HepG2 (cell line): ENCODE measurements around the gene DMAC2L. TPM values are rescaled to one million over a fixed set of nuclear protein-coding genes. Genes with fewer than 3 reads are reported as not detected.
A peak's percentile ranks its signal among the peaks of the same experiment; 100 is the strongest.

Source experiments
- ATAC-seq: fragments of 200-7000 bp; cut with Tn5 transposase; 3 replicates; pipeline ENCODE4 v1.9.1; 2020; ENCODE audit warnings: mild to moderate bottlenecking, moderate library complexity
- BruUV-seq: library from RNA; stranded (reverse); fragments of 400-500 nt; replicated peaks from 2 replicates; lab custom pipeline; 2021; lab: Mats Ljungman, UMichigan
- CTCF ChIA-PET: fragments of 300-600 bp; formaldehyde crosslinking; extraction: SDS; loops from one replicate; lab custom pipeline; 2021; ENCODE audit warnings: low total read pairs, inconsistent platforms, low intra/inter-chr PET ratio; lab: Yijun Ruan, JAX
- POLR2A ChIA-PET: fragments of 350-600 bp; sonication (Branson Sonifier 250); formaldehyde crosslinking; loops from one replicate; lab custom pipeline; 2020; ENCODE audit warnings: antibody characterized with exemption, inconsistent platforms; lab: Yijun Ruan, JAX
- DNase-seq: peaks from one replicate; pipeline ENCODE4 v3.0.0-alpha.2; 2015; ENCODE audit warnings: low spot score
- FAIRE-seq: peaks from 3 replicates; lab custom pipeline; 2011; peaks lifted over from hg19 to GRCh38; lab: Jason Lieb, UNC
- H2AFZ ChIP-seq: one replicate; pipeline ENCODE4 v1.6.1; 2011; ENCODE audit warnings: low read length, inconsistent platforms
- H3K27ac ChIP-seq: fragments of 300-600 bp; 3 replicates; pipeline ENCODE4 v1.8.0; 2011; ENCODE audit warnings: mixed run types, mild to moderate bottlenecking, mixed read lengths, low read length, inconsistent platforms; ENCODE audit not compliant: insufficient read depth; ENCODE audit errors: extremely low read length
- H3K27me3 ChIP-seq, 2 experiments: fragments of 200-600 bp in 1 of 2; 2 replicates in 1 of 2; 3 replicates in 1 of 2; pipeline versions ENCODE4 v1.6.0 to v1.8.0; 2011; ENCODE audit warnings: low read length in 2 of 2, mild to moderate bottlenecking in 2 of 2, moderate library complexity in 2 of 2, inconsistent platforms in 1 of 2; ENCODE audit not compliant: insufficient read depth in 2 of 2, control insufficient read depth in 1 of 2
- H3K36me3 ChIP-seq, 2 experiments: fragments of 200-600 bp in 1 of 2; replicated peaks in 1 of 2; 2 replicates in 1 of 2; 3 replicates in 1 of 2; pipeline versions ENCODE4 v1.5.1 to v1.8.0; 2011; ENCODE audit warnings: low read length in 2 of 2, inconsistent platforms in 1 of 2; ENCODE audit not compliant: insufficient read depth in 2 of 2, control insufficient read depth in 1 of 2
- H3K4me1 ChIP-seq: 2 replicates; pipeline ENCODE4 v1.5.1; 2012; ENCODE audit warnings: low read length, inconsistent platforms; ENCODE audit not compliant: insufficient read depth
- H3K4me2 ChIP-seq: 2 replicates; pipeline ENCODE4 v1.6.0; 2011; ENCODE audit warnings: low read depth, low read length, inconsistent platforms
- H3K4me3 ChIP-seq, 3 experiments: fragments of 200-600 bp in 1 of 3; sonication (generic), shearing (Covaris generic) in 1 of 3; replicated peaks in 1 of 3; 2 replicates each; pipeline ENCODE4 v1.5.1; 2011 to 2016; ENCODE audit warnings: low read length in 3 of 3, inconsistent platforms in 2 of 3, low read depth in 2 of 3, mild to moderate bottlenecking in 2 of 3, control low read depth in 1 of 3, mixed read lengths in 1 of 3; ENCODE audit not compliant: insufficient read depth in 1 of 3
- H3K79me2 ChIP-seq: one replicate; pipeline ENCODE4 v1.6.1; 2011; ENCODE audit warnings: low read length, inconsistent platforms; ENCODE audit not compliant: insufficient read depth
- H3K9ac ChIP-seq: 2 replicates; pipeline ENCODE4 v1.6.0; 2011; ENCODE audit warnings: mild to moderate bottlenecking, low read depth, low read length, inconsistent platforms; ENCODE audit not compliant: insufficient read depth
- H3K9me3 ChIP-seq: 2 replicates; pipeline ENCODE4 v1.5.1; 2012; ENCODE audit warnings: mild to moderate bottlenecking, low read length
- H4K20me1 ChIP-seq: 2 replicates; pipeline ENCODE4 v1.6.0; 2011; ENCODE audit warnings: inconsistent platforms, mild to moderate bottlenecking, low read length, moderate library complexity; ENCODE audit not compliant: insufficient read depth
- ZFP90 ChIP-seq: sonication (generic); formaldehyde crosslinking; IDR thresholded peaks from 2 replicates; pipeline ENCODE4 v1.8.0; 2022; ENCODE audit warnings: missing genetic modification reagents, mild to moderate bottlenecking, inconsistent platforms, borderline replicate concordance
- WGBS: methylation state at CpG from one replicate; pipeline ENCODE4 v1.1.6; 2017; ENCODE audit warnings: low lambda C conversion rate; 5-methylcytosine and 5-hydroxymethylcytosine counted together
- in situ Hi-C: cut with HindIII; loops from 2 replicates; pipeline ENCODE4 v1.10.0; 2017; ENCODE audit warnings: low pct_unique_long_range_greater_than_20kb; ENCODE audit not compliant: extremely low pct_ligation_motif_present
- intact Hi-C: fragments of 100-400 bp; cut with micrococcal nuclease; formaldehyde crosslinking; loops from one replicate; pipeline ENCODE4 v1.10.0; 2022; ENCODE audit not compliant: unreplicated experiment
- polyA plus RNA-seq, 8 experiments: library from polyadenylated mRNA; depleted of rRNA in 3 of 8; stranded (reverse) in 7 of 8; unstranded in 1 of 8; fragments of >200 nt; fragmentation: Illumina TruSeq in 4 of 8; extraction: Trizol in 4 of 8; gene quantifications; 2 replicates each; pipeline versions ENCODE4 v1.2.1 to v1.2.3, GENCODE V29; 2011 to 2016; ENCODE audit warnings: low read depth in 4 of 8, missing spikeins in 1 of 8, mixed read lengths in 1 of 8; ENCODE audit not compliant: insufficient read depth in 1 of 8
- total RNA-seq, 5 experiments: library from RNA; depleted of rRNA; stranded (reverse); fragments of >200 nt; fragmentation: Illumina TruSeq; extraction: Trizol; gene quantifications; 2 replicates each; pipeline ENCODE4 v1.2.3, GENCODE V29; 2016; ENCODE audit warnings: low read depth in 1 of 5
- TF ChIP-seq, protein P1 (sequence below): sonication (generic); formaldehyde crosslinking; IDR thresholded peaks from 2 replicates; pipeline ENCODE4 v1.5.0; 2020; ENCODE audit warnings: mild to moderate bottlenecking, missing genetic modification reagents
- TF ChIP-seq, protein P2 (sequence below): sonication (generic); formaldehyde crosslinking; IDR thresholded peaks from 2 replicates; pipeline ENCODE4 v1.4.0; 2020; ENCODE audit warnings: missing genetic modification reagents

The DMAC2L gene
- total and polyA plus RNA-seq, 2 of the 13 experiments (the other 11 are each of a cell fraction or from before 2014, with no cell fraction given) = 19.4 to 23.2 TPM

DNA sequence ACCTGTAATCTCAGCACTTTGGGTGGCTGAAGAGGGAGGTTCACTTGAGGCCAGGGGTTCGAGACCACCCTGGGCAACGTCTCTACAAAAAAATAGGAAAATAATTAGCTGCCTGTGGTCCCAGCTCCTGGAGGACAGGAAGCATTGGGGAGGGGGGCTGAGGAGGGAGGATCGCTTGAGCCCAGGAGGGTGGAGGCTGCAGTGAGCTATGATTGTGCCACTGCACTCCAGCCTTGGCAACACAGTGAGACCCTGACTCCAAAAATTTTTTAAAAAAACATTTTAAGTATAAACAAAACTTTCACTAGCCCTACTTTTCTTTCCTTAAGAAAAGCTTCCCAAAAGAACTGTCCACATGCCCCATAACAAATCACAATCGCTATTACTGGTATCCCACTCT, 1.7 kb upstream of the DMAC2L start:
- intact Hi-C loops = no loop called here
- no peak for FAIRE-seq

More for the DNA sequence above, 1.7 kb upstream of the DMAC2L start:
- Histone ChIP-seq H3K27ac (no peak overlapping the region), H2AFZ (no peak overlapping the region), H3K79me2 (peaks cover 17% of the 10 kb centered on the region), H3K4me1 (peaks cover 22% of the 10 kb centered on the region), H3K4me2 (peak overlapping the region; percentile 97), H3K9me3 (no peaks in the 10 kb centered on the region), H4K20me1 (no peaks in the 10 kb centered on the region), H3K36me3 (no peaks in the 10 kb centered on the region), H3K27me3 (no peaks in the 10 kb centered on the region; a peak in 1 of 5 replicates), H3K9ac (no peak overlapping the region; the same call in 1 of the 2 replicates), H3K4me3 (peak overlapping the region in 2 of 3 experiments; percentile 83 to 86; a peak in 2 of 6 replicates)
- ATAC-seq = no peak
- BruUV-seq = no TSS peak
- in situ Hi-C loops = no loop called here
- ChIA-PET CTCF (no interaction called here), POLR2A (interaction anchor here (0.7 kb wide), 1 partner anchor 41 kb away, joined by 3 read pairs; no protein-coding TSS in a partner anchor)
- peak; percentile 97; the same call in 1 of the 2 replicates for TF ChIP-seq ZFP90 (CRISPR knock-in tag)
- TF ChIP-seq, protein P1, sequence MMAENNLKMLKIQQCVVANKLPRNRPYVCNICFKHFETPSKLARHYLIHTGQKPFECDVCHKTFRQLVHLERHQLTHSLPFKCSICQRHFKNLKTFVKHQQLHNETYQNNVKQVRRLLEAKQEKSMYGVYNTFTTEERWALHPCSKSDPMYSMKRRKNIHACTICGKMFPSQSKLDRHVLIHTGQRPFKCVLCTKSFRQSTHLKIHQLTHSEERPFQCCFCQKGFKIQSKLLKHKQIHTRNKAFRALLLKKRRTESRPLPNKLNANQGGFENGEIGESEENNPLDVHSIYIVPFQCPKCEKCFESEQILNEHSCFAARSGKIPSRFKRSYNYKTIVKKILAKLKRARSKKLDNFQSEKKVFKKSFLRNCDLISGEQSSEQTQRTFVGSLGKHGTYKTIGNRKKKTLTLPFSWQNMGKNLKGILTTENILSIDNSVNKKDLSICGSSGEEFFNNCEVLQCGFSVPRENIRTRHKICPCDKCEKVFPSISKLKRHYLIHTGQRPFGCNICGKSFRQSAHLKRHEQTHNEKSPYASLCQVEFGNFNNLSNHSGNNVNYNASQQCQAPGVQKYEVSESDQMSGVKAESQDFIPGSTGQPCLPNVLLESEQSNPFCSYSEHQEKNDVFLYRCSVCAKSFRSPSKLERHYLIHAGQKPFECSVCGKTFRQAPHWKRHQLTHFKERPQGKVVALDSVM (CRISPR knock-in tag) = peak; percentile 24; the same call in 1 of the 2 replicates
- TF ChIP-seq, protein P2, sequence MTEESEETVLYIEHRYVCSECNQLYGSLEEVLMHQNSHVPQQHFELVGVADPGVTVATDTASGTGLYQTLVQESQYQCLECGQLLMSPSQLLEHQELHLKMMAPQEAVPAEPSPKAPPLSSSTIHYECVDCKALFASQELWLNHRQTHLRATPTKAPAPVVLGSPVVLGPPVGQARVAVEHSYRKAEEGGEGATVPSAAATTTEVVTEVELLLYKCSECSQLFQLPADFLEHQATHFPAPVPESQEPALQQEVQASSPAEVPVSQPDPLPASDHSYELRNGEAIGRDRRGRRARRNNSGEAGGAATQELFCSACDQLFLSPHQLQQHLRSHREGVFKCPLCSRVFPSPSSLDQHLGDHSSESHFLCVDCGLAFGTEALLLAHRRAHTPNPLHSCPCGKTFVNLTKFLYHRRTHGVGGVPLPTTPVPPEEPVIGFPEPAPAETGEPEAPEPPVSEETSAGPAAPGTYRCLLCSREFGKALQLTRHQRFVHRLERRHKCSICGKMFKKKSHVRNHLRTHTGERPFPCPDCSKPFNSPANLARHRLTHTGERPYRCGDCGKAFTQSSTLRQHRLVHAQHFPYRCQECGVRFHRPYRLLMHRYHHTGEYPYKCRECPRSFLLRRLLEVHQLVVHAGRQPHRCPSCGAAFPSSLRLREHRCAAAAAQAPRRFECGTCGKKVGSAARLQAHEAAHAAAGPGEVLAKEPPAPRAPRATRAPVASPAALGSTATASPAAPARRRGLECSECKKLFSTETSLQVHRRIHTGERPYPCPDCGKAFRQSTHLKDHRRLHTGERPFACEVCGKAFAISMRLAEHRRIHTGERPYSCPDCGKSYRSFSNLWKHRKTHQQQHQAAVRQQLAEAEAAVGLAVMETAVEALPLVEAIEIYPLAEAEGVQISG (CRISPR knock-in tag) = no peak
- no peak for DNase-seq
- WGBS = 92% methylated on average over 4 of the region's 4 CpGs
